WTC11 (cell line): ENCODE results near the gene BASP1. TPM values are rescaled to one million over a fixed set of nuclear protein-coding genes. Genes with fewer than 3 reads are reported as not detected.

Experiments
- ATAC-seq: fragments of 200-7000 bp; cut with Tn5 transposase; 2 replicates; pipeline ENCODE4 v1.10.0; 2021; ENCODE audit warnings: mild to moderate bottlenecking, moderate library complexity
- CTCF ChIA-PET: fragments of 300-600 bp; sonication (Branson Sonifier 250); formaldehyde crosslinking; loops from one replicate; lab custom pipeline; 2021; ENCODE audit warnings: antibody characterized with exemption; lab: Charles Lee
- POLR2A ChIA-PET: fragments of 350-600 bp; sonication (Branson Sonifier 250); formaldehyde crosslinking; loops from one replicate; lab custom pipeline; 2021; ENCODE audit warnings: antibody characterized with exemption; lab: Charles Lee
- DNase-seq: peaks from one replicate; pipeline ENCODE4 v3.0.0; 2021; ENCODE audit warnings: low spot score
- H3K27ac Mint-ChIP-seq: 2 replicates; pipeline ENCODE4 v1.8.0; 2021; ENCODE audit warnings: mixed read lengths
- H3K27me3 Mint-ChIP-seq: 2 replicates; pipeline ENCODE4 v1.8.0; 2021; ENCODE audit warnings: low read depth, mild to moderate bottlenecking, moderate library complexity, mixed read lengths
- H3K36me3 Mint-ChIP-seq: 2 replicates; pipeline ENCODE4 v1.8.0; 2021; ENCODE audit warnings: mixed read lengths
- H3K4me1 Mint-ChIP-seq: 2 replicates; pipeline ENCODE4 v1.8.0; 2022; ENCODE audit warnings: mixed read lengths
- H3K4me3 Mint-ChIP-seq: 2 replicates; pipeline ENCODE4 v1.8.0; 2021; ENCODE audit warnings: mild to moderate bottlenecking, moderate library complexity, mixed read lengths
- H3K9me3 Mint-ChIP-seq: 2 replicates; pipeline ENCODE4 v1.8.0; 2021; ENCODE audit warnings: mixed read lengths
- AFF4 ChIP-seq: sonication (generic); formaldehyde crosslinking; IDR thresholded peaks from 2 replicates; pipeline ENCODE4 v1.8.1; 2023; ENCODE audit warnings: mild to moderate bottlenecking, missing genetic modification reagents, borderline replicate concordance
- AR ChIP-seq: fragments of 250-450 bp; sonication (Bioruptor Pico); IDR thresholded peaks from 2 replicates; pipeline ENCODE4 v1.9.0; 2021; ENCODE audit warnings: mild to moderate bottlenecking
- CREM ChIP-seq: sonication (generic); formaldehyde crosslinking; IDR thresholded peaks from 2 replicates; pipeline ENCODE4 v1.8.1; 2022; ENCODE audit warnings: mild to moderate bottlenecking, missing genetic modification reagents, moderate library complexity
- ETV6 ChIP-seq: sonication (generic); formaldehyde crosslinking; IDR thresholded peaks from 2 replicates; pipeline ENCODE4 v1.8.1; 2022; ENCODE audit warnings: mild to moderate bottlenecking, missing genetic modification reagents
- FOXJ3 ChIP-seq: sonication (generic); formaldehyde crosslinking; IDR thresholded peaks from 2 replicates; pipeline ENCODE4 v1.9.0; 2021; ENCODE audit warnings: missing genetic modification reagents, mild to moderate bottlenecking, borderline replicate concordance
- FOXP1 ChIP-seq: sonication (generic); formaldehyde crosslinking; IDR thresholded peaks from 2 replicates; pipeline ENCODE4 v1.8.0; 2022; ENCODE audit warnings: missing genetic modification reagents, mild to moderate bottlenecking, moderate library complexity, borderline replicate concordance
- FOXP4 ChIP-seq: sonication (generic); formaldehyde crosslinking; IDR thresholded peaks from 2 replicates; pipeline ENCODE4 v1.8.0; 2022; ENCODE audit warnings: mild to moderate bottlenecking, missing genetic modification reagents
- KAT7 ChIP-seq: sonication (generic); formaldehyde crosslinking; IDR thresholded peaks from 2 replicates; pipeline ENCODE4 v1.8.1; 2023; ENCODE audit warnings: missing genetic modification reagents, mild to moderate bottlenecking, borderline replicate concordance
- MAX ChIP-seq: sonication (generic); formaldehyde crosslinking; IDR thresholded peaks from 2 replicates; pipeline ENCODE4 v1.8.0; 2022; ENCODE audit warnings: mild to moderate bottlenecking, missing genetic modification reagents
- NR2C2 ChIP-seq: sonication (generic); formaldehyde crosslinking; IDR thresholded peaks from 2 replicates; pipeline ENCODE4 v1.8.0; 2022; ENCODE audit warnings: mild to moderate bottlenecking, missing genetic modification reagents
- PRRX2 ChIP-seq: fragments of 250-450 bp; sonication (Bioruptor Pico); IDR thresholded peaks from 2 replicates; pipeline ENCODE4 v1.8.0; 2021; ENCODE audit warnings: mild to moderate bottlenecking
- SP1 ChIP-seq: sonication (generic); formaldehyde crosslinking; conservative IDR thresholded peaks from 2 replicates; pipeline ENCODE4 v1.8.1; 2022; ENCODE audit warnings: missing genetic modification reagents
- STAT6 ChIP-seq: sonication (generic); formaldehyde crosslinking; conservative IDR thresholded peaks from 2 replicates; pipeline ENCODE4 v1.8.1; 2023; ENCODE audit warnings: mild to moderate bottlenecking, low read depth, missing genetic modification reagents, moderate library complexity
- TCF7 ChIP-seq: sonication (generic); formaldehyde crosslinking; IDR thresholded peaks from 2 replicates; pipeline ENCODE4 v1.8.0; 2022; ENCODE audit warnings: mild to moderate bottlenecking, low read depth, missing genetic modification reagents, moderate library complexity
- ZBTB43 ChIP-seq: sonication (generic); formaldehyde crosslinking; IDR thresholded peaks from 2 replicates; pipeline ENCODE4 v1.8.1; 2023; ENCODE audit warnings: mild to moderate bottlenecking, missing genetic modification reagents
- ZNF232 ChIP-seq: sonication (generic); formaldehyde crosslinking; IDR thresholded peaks from 2 replicates; pipeline ENCODE4 v1.8.0; 2022; ENCODE audit warnings: mild to moderate bottlenecking, missing genetic modification reagents
- ZNF263 ChIP-seq: sonication (generic); formaldehyde crosslinking; IDR thresholded peaks from 2 replicates; pipeline ENCODE4 v1.8.1; 2022; ENCODE audit warnings: low read depth, mild to moderate bottlenecking, moderate library complexity, missing genetic modification reagents
- ZNF396 ChIP-seq: fragments of 250-450 bp; sonication (Bioruptor Pico); IDR thresholded peaks from 2 replicates; pipeline ENCODE4 v1.8.0; 2021; ENCODE audit warnings: mild to moderate bottlenecking, moderate library complexity, borderline replicate concordance
- ZNF512 ChIP-seq: sonication (generic); formaldehyde crosslinking; IDR thresholded peaks from 2 replicates; pipeline ENCODE4 v1.8.1; 2022; ENCODE audit warnings: missing genetic modification reagents, borderline replicate concordance
- ZSCAN18 ChIP-seq: fragments of 250-450 bp; sonication (Bioruptor Pico); IDR thresholded peaks from 2 replicates; pipeline ENCODE4 v2.1.2; 2022; ENCODE audit warnings: mild to moderate bottlenecking, moderate library complexity
- total RNA-seq: library from RNA; stranded (reverse); gene quantifications from 3 replicates; pipeline ENCODE4 v1.2.3, GENCODE V29; 2021

BASP1 gene
- total RNA-seq, 1 experiment from 2014 or later, result 108 TPM

GRCh38 chr5:17206021-17206420 is 11.4 kb upstream of the BASP1 start:
- H3K36me3 Mint-ChIP-seq, result peaks cover 3% of the 10 kb centered on the region; the same call in 1 of the 2 replicates
- H3K27ac Mint-ChIP-seq, result no peak overlapping the region
- DNase-seq, result no peak
- H3K4me1 Mint-ChIP-seq, result peaks cover 17% of the 10 kb centered on the region
- TF ChIP-seq ZNF512 (CRISPR knock-in tag) (no peak), MAX (no peak), NR2C2 (CRISPR knock-in tag) (no peak), FOXP4 (CRISPR knock-in tag) (no peak), CREM (CRISPR knock-in tag) (no peak), TCF7 (CRISPR knock-in tag) (no peak), ZSCAN18 (CRISPR knock-in tag) (no peak), ZNF396 (CRISPR knock-in tag) (no peak), ZNF263 (CRISPR knock-in tag) (no peak), KAT7 (CRISPR knock-in tag) (no peak), STAT6 (CRISPR knock-in tag) (no peak), ZBTB43 (CRISPR knock-in tag) (no peak), PRRX2 (CRISPR knock-in tag) (no peak), AR (CRISPR knock-in tag) (no peak), ZNF232 (CRISPR knock-in tag) (no peak), SP1 (no peak), FOXP1 (CRISPR knock-in tag) (no peak), FOXJ3 (CRISPR knock-in tag) (no peak), AFF4 (CRISPR knock-in tag) (no peak), ETV6 (CRISPR knock-in tag) (no peak)
- TF ChIP-seq, all 79 proteins: peak for 0
- Mint-ChIP-seq H3K4me3 (no peak overlapping the region), H3K9me3 (peaks cover 5% of the 10 kb centered on the region; the same call in 1 of the 2 replicates), H3K27me3 (no peaks in the 10 kb centered on the region)
- ATAC-seq, result no peak
- POLR2A ChIA-PET, result no interaction called here
- CTCF ChIA-PET, result no interaction called here
